ENCODE measurements around the gene AACS. TPM values are rescaled to one million over a fixed set of nuclear protein-coding genes. Genes with fewer than 3 reads are reported as not detected.

AACS gene
- total and polyA plus RNA-seq, 8 donors = 15.0 to 56.5 (median 25.1) TPM

GRCh38 chr12:125050446-125050845 is 14.8 kb upstream of the AACS start:
- 76 to 89% (median 87%) methylated on average over 10 of the region's 10 CpGs for WGBS, 5 donors
- no peak for DNase-seq
- H3K36me3 ChIP-seq = no peaks in the 10 kb centered on the region
- TF ChIP-seq POLR2A (IDR thresholded peaks at IDR 0.05) (no peak), POLR2AphosphoS5 (IDR thresholded peaks at IDR 0.05) (no peak), EP300 (IDR thresholded peaks at IDR 0.05) (no peak), CTCF (IDR thresholded peaks at IDR 0.05) (no peak)
- H3K27me3 ChIP-seq = no peaks in the 10 kb centered on the region
- no peak overlapping the region for H3K4me3 ChIP-seq
- no peak overlapping the region for H3K27ac ChIP-seq
- H3K4me1 ChIP-seq = peaks cover 5 to 15% (median 11%) of the 10 kb centered on the region in 4 donors
- H3K9me3 ChIP-seq = no peaks in the 10 kb centered on the region
- intact Hi-C loops (cut with DNase I; ENCODE audit: low total_unique reads) = no loop called here

DNA sequence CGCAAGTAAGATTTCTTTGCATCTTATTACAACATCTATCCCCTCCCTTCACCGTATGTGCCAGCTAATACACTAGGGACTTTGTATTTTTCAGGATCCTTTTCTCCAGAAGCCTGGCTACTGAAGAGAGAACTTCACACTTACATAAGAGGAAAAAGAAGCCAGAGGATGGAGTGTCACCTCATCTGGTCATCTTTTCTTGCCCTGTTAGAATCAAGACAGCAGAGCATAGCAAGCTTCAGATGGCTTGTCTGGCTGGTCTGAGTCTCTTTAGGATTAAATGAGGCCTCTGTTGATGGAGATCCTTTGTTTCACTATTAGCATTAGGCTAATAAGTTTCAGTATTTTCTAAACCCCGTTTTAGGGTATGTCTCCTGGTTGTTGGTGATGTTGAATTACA is 14.4 kb upstream of the AACS start:
- 63 to 73% (median 72%) methylated on average over 3 of the region's 3 CpGs for WGBS, 5 donors
- Histone ChIP-seq H3K36me3 (no peaks in the 10 kb centered on the region), H3K4me1 (peaks cover 5 to 15% (median 11%) of the 10 kb centered on the region in 4 donors), H3K9me3 (no peaks in the 10 kb centered on the region), H3K27ac (no peak overlapping the region), H3K4me3 (no peak overlapping the region), H3K27me3 (no peaks in the 10 kb centered on the region)
- no peak for DNase-seq
- TF ChIP-seq POLR2AphosphoS5 (IDR thresholded peaks at IDR 0.05) = no peak
- TF ChIP-seq EP300 (IDR thresholded peaks at IDR 0.05) = no peak
- no peak for TF ChIP-seq CTCF (IDR thresholded peaks at IDR 0.05)
- TF ChIP-seq POLR2A (IDR thresholded peaks at IDR 0.05) = no peak
- intact Hi-C loops (cut with DNase I; ENCODE audit: low total_unique reads) = no loop called here

- whole genome bisulfite sequencing, 5 donors = 77 to 85% (median 83%) methylated on average over 8 of the region's 8 CpGs
- Histone ChIP-seq H3K9me3 (no peaks in the 10 kb centered on the region), H3K27ac (no peak overlapping the region), H3K4me3 (no peak overlapping the region), H3K4me1 (peaks cover 5 to 14% (median 10%) of the 10 kb centered on the region in 4 donors), H3K27me3 (no peaks in the 10 kb centered on the region), H3K36me3 (no peaks in the 10 kb centered on the region)
- TF ChIP-seq POLR2A (IDR thresholded peaks at IDR 0.05) (no peak), CTCF (IDR thresholded peaks at IDR 0.05) (no peak), EP300 (IDR thresholded peaks at IDR 0.05) (no peak)
- intact Hi-C loops (cut with DNase I; ENCODE audit: low total_unique reads) = no loop called here
- no peak for DNase-seq
These were observed 11.4 kb upstream of the AACS start for GRCh38 chr12:125053821-125054220.

DNA sequence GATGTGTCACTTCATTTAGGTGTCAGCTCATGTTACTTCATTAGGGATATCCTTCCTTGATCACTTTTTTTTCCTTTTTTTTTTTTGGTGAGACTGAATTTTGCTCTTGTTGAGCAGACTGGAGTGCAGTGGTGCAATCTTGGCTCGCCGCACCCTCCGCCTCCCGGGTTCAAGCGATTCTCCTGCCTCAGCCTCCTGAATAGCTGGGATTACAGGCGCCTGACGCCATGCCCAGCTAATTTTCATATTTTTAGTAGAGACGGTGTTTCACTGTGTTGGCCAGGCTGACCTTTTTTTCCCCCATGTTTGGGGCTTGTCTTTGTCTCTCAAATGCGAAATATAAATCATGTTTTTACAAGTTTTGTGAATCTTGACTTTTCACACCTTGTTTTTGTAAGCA is 9.6 kb upstream of the AACS start:
- H3K27ac ChIP-seq = no peak overlapping the region
- 83 to 96% (median 91%) methylated on average over 9 of the region's 9 CpGs for WGBS, 5 donors
- no peak for TF ChIP-seq POLR2AphosphoS5 (IDR thresholded peaks at IDR 0.05)
- TF ChIP-seq POLR2A (IDR thresholded peaks at IDR 0.05) = no peak
- TF ChIP-seq CTCF (IDR thresholded peaks at IDR 0.05) = no peak
- no peak for TF ChIP-seq EP300 (IDR thresholded peaks at IDR 0.05)

More for the DNA sequence above, 9.6 kb upstream of the AACS start:
- Histone ChIP-seq H3K4me3 (no peak overlapping the region), H3K36me3 (no peaks in the 10 kb centered on the region), H3K27me3 (no peaks in the 10 kb centered on the region), H3K4me1 (no peaks in the 10 kb centered on the region), H3K9me3 (no peaks in the 10 kb centered on the region)
- no peak for DNase-seq
- intact Hi-C loops (cut with DNase I; ENCODE audit: low total_unique reads) = no loop called here
